ENCODE measurements around the gene INHBB.
"Not testable (repeated sequence)": the region's sequence is repeated elsewhere in the genome, so short reads cannot be mapped to it uniquely, and the experiment has no call there.

INHBB gene

GRCh38 chr2:120383631-120384340 is 37.9 kb downstream of the INHBB start:
- no peak for DNase-seq

GRCh38 chr2:120384486-120385354 is 38.8 kb downstream of the INHBB start:
- DNase-seq: no peak

- no peak for DNase-seq
These were observed 39.6 kb downstream of the INHBB start for GRCh38 chr2:120385355-120386127.

GRCh38 chr2:120388222-120389035 is 42.5 kb downstream of the INHBB start:
- DNase-seq: no peak

- DNase-seq: no peak
These were observed 43.1 kb downstream of the INHBB start for GRCh38 chr2:120389036-120389391.

- DNase-seq: no peak
These were observed 44.6 kb downstream of the INHBB start for GRCh38 chr2:120390381-120391055.

- DNase-seq: not testable (repeated sequence)
These were observed 45.4 kb downstream of the INHBB start for GRCh38 chr2:120391382-120391781.

GRCh38 chr2:120391911-120392665 is 46.2 kb downstream of the INHBB start:
- no peak for DNase-seq

GRCh38 chr2:120392923-120393322 is 47.0 kb downstream of the INHBB start:
- no peak for DNase-seq

- DNase-seq: no peak
These were observed 47.5 kb downstream of the INHBB start for GRCh38 chr2:120393456-120393855.

- no peak for DNase-seq
These were observed 48.8 kb downstream of the INHBB start for GRCh38 chr2:120394764-120395163.

GRCh38 chr2:120395221-120396012 is 49.5 kb downstream of the INHBB start:
- no peak for DNase-seq

GRCh38 chr2:120396013-120396860 is 50.3 kb downstream of the INHBB start:
- DNase-seq: no peak

GRCh38 chr2:120396861-120397811 is 51.2 kb downstream of the INHBB start:
- DNase-seq: no peak

GRCh38 chr2:120398051-120398995 is 52.4 kb downstream of the INHBB start:
- no peak for DNase-seq

- DNase-seq: no peak
These were observed 53.3 kb downstream of the INHBB start for GRCh38 chr2:120398996-120399888.
